ENCODE data around the gene ADCK1.

- TF ChIP-seq CTCF (IDR thresholded peaks at IDR 0.05) (no peak), POLR2A (IDR thresholded peaks at IDR 0.05) (no peak)
Observed at GRCh38 chr14:77805706-77806105, 5.8 kb downstream of the ADCK1 start.
